Central memory CD8-positive, alpha-beta T cell (primary cell): Measurements from ENCODE around the gene EOMES.
"Not testable (repeated sequence)": the region's sequence is repeated elsewhere in the genome, so short reads cannot be mapped to it uniquely, and the experiment has no call there.

Experiments
- ATAC-seq: fragments of 150-1000 bp; cut with Tn5 transposase; replicated peaks from 2 replicates; pipeline ENCODE4 v1.10.0; 2022; ENCODE audit warnings: mild to moderate bottlenecking, moderate FRiP score, moderate number of reproducible peaks; ENCODE audit not compliant: poor library complexity, severe bottlenecking; ENCODE audit errors: extremely low read depth
- DNase-seq, 2 donors: peaks; one replicate each; pipeline ENCODE4 v3.0.0; 2021; ENCODE audit warnings: low spot score in 2 of 2
- H3K27ac Mint-ChIP-seq: one replicate; pipeline ENCODE4 v1.8.0; 2022; ENCODE audit warnings: low read depth, mild to moderate bottlenecking, moderate library complexity, mixed read lengths
- H3K27me3 Mint-ChIP-seq: one replicate; pipeline ENCODE4 v1.8.0; 2022; ENCODE audit warnings: mixed read lengths
- H3K36me3 Mint-ChIP-seq: one replicate; pipeline ENCODE4 v1.8.0; 2022; ENCODE audit warnings: mild to moderate bottlenecking, moderate library complexity, mixed read lengths; ENCODE audit not compliant: insufficient read depth
- H3K4me1 Mint-ChIP-seq: one replicate; pipeline ENCODE4 v1.8.0; 2022; ENCODE audit warnings: mixed read lengths
- H3K4me3 Mint-ChIP-seq: one replicate; pipeline ENCODE4 v1.8.0; 2022; ENCODE audit warnings: mild to moderate bottlenecking, moderate library complexity, mixed read lengths
- H3K9me3 Mint-ChIP-seq: one replicate; pipeline ENCODE4 v1.8.0; 2022; ENCODE audit warnings: mixed read lengths

EOMES gene

GRCh38 chr3:27721717-27722564 lies at the start of gene EOMES:
Gene EOMES, minus strand, starts transcription at chr3:27722323. Its CDS starts 29 bp downstream, at chr3:27722294.
- peaks cover 48% of the 10 kb centered on the region for H3K4me1 Mint-ChIP-seq
- ATAC-seq = peak; percentile 72
- H3K9me3 Mint-ChIP-seq = no peaks in the 10 kb centered on the region
- peak within 1 kb of the TSS; percentile 98 for H3K27ac Mint-ChIP-seq
- peak within 1 kb of the TSS; percentile 98 for H3K4me3 Mint-ChIP-seq
- DNase-seq = peak; percentile 64 to 77
- peaks cover 59% of the 10 kb centered on the region for H3K36me3 Mint-ChIP-seq
- H3K27me3 Mint-ChIP-seq = peaks cover 26% of the 10 kb centered on the region

DNA sequence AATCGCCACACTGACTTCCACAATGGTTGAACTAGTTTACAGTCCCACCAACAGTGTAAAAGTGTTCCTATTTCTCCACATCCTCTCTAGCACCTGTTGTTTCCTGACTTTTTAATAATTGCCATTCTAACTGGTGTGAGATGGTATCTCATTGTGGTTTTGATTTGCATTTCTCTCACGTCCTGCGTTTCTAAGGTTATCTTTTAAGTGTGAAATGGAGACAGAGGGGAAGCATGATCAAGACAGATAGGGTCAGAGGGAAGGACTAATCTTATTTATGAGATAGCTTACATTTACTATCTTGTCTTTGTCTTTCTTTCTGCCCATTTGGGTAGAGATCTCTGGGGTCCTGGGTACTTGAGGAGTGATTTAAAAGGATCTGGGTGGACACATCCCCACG lies 48.3 kb upstream of the EOMES start:
- H3K9me3 Mint-ChIP-seq, H3K27me3 Mint-ChIP-seq, H3K4me3 Mint-ChIP-seq, H3K4me1 Mint-ChIP-seq, DNase-seq, H3K27ac Mint-ChIP-seq, H3K36me3 Mint-ChIP-seq: not testable (repeated sequence)
- peak; percentile 58 for ATAC-seq

- H3K36me3 Mint-ChIP-seq = peaks cover 1% of the 10 kb centered on the region
- H3K4me1 Mint-ChIP-seq = peaks cover 9% of the 10 kb centered on the region
- no peaks in the 10 kb centered on the region for H3K27me3 Mint-ChIP-seq
- no peak for ATAC-seq
- no peak overlapping the region for H3K27ac Mint-ChIP-seq
- H3K9me3 Mint-ChIP-seq = no peaks in the 10 kb centered on the region
- DNase-seq = no peak
- no peak overlapping the region for H3K4me3 Mint-ChIP-seq
Observed at GRCh38 chr3:27767000-27767399, 44.9 kb upstream of the EOMES start.

DNA sequence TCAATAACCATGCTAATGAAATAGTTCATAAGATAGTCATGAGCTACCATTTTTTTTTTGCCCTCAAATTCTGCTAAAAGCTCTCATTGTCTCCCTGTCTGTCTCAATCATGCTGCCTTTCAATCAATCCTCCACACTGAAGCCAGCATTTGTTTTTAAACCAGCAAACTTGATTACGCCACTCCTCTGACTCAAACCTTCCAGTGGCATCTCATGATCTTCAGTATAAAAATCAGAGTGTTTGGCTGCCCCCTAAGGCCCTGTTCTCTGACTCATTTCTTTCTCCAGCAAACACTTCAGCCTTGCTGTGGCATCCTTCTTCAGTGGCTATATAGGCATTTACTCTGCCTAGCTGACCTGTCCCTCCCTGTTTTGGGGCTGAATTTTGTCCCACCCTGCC lies 36.0 kb upstream of the EOMES start:
- DNase-seq (no peak), ATAC-seq (no peak)
- no peak overlapping the region for H3K27ac Mint-ChIP-seq
- H3K27me3 Mint-ChIP-seq = no peaks in the 10 kb centered on the region
- H3K4me3 Mint-ChIP-seq = no peak overlapping the region
- H3K4me1 Mint-ChIP-seq = peaks cover 2% of the 10 kb centered on the region
- no peaks in the 10 kb centered on the region for H3K36me3 Mint-ChIP-seq
- peaks cover 1% of the 10 kb centered on the region for H3K9me3 Mint-ChIP-seq

GRCh38 chr3:27756877-27757276 lies 34.8 kb upstream of the EOMES start:
- Mint-ChIP-seq H3K27me3 (no peaks in the 10 kb centered on the region), H3K36me3 (no peaks in the 10 kb centered on the region), H3K4me3 (no peak overlapping the region), H3K27ac (no peak overlapping the region), H3K9me3 (peaks cover 6% of the 10 kb centered on the region), H3K4me1 (peaks cover 9% of the 10 kb centered on the region)
- ATAC-seq = no peak
- DNase-seq = no peak

- Mint-ChIP-seq H3K4me1 (peaks cover 18% of the 10 kb centered on the region), H3K4me3 (no peak overlapping the region), H3K27ac (peak overlapping the region; percentile 63), H3K9me3 (peaks cover 6% of the 10 kb centered on the region), H3K36me3 (no peaks in the 10 kb centered on the region), H3K27me3 (no peaks in the 10 kb centered on the region)
- DNase-seq (no peak), ATAC-seq (no peak)
Observed at GRCh38 chr3:27752926-27753325, 30.8 kb upstream of the EOMES start.

DNA sequence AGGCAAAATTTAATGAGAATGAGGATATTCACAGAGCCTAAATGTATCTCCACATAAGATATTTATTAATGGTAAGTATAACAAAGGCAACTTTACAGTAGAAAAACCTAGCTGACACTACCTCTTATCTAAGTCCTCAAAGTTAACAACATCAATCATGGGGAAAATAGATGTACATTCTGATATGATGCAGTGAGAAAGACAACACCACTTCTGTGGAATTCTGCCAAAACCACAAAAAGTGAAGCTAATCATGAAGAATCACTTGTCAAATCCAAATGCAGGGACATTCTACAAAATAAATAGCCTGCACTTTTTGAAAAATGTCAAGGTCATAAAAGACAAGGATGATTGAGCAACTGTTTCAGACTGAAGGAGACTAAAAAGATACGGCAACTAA lies 27.5 kb upstream of the EOMES start:
- Mint-ChIP-seq H3K4me3 (no peak overlapping the region), H3K36me3 (no peaks in the 10 kb centered on the region), H3K27ac (no peak overlapping the region), H3K27me3 (no peaks in the 10 kb centered on the region), H3K4me1 (peaks cover 18% of the 10 kb centered on the region), H3K9me3 (peaks cover 6% of the 10 kb centered on the region)
- no peak for ATAC-seq
- DNase-seq = no peak

DNA sequence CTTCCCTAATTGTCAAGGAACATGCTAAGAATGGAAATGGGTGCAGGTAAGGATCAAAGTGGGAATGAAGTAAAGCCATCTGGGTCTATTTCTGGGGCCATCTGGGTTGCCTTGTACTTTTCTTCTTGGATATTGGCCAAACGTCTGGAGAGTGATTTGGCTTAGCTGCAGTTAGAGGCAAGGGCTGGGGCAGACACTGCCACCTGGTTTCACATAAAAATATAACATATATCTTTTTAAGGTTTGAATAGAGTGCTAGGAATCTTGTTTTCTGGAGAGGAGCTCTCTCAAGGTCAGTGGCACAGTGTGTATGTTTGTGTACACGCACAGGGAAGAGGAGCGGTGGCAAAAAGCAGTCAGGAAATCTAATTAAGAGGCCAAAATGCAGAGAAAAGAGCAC lies 24.7 kb upstream of the EOMES start:
- Mint-ChIP-seq H3K27me3 (no peaks in the 10 kb centered on the region), H3K27ac (no peak overlapping the region), H3K4me1 (peaks cover 10% of the 10 kb centered on the region), H3K4me3 (no peak overlapping the region), H3K9me3 (peaks cover 6% of the 10 kb centered on the region), H3K36me3 (no peaks in the 10 kb centered on the region)
- no peak for ATAC-seq
- DNase-seq = no peak

DNA sequence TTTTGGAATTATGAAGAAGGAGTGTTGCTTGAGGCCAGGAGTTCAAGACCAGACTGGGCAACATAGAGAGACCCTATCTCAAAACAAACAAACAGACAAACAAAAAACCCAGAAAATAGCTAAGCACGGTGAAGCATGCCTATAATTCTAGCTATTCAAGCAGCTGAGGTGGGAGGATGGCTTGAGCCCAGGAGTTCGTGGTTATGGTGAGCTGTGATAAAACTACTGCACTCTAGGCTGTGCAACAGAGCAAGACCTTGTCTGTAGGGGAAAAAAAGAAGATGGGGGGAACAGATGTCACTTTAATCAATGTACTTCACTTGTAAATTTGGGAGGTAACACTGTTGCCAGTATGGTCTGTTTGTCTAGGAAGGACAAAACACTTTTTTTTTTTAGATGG lies 18.7 kb upstream of the EOMES start:
- Mint-ChIP-seq H3K27me3 (peaks cover 9% of the 10 kb centered on the region), H3K9me3 (peaks cover 6% of the 10 kb centered on the region), H3K4me3 (no peak overlapping the region), H3K4me1 (no peaks in the 10 kb centered on the region), H3K36me3 (no peaks in the 10 kb centered on the region), H3K27ac (no peak overlapping the region)
- ATAC-seq (no peak), DNase-seq (no peak)

- DNase-seq (no peak), ATAC-seq (no peak)
- H3K27me3 Mint-ChIP-seq = peaks cover 9% of the 10 kb centered on the region
Observed at GRCh38 chr3:27737091-27737490, 15.0 kb upstream of the EOMES start.

DNA sequence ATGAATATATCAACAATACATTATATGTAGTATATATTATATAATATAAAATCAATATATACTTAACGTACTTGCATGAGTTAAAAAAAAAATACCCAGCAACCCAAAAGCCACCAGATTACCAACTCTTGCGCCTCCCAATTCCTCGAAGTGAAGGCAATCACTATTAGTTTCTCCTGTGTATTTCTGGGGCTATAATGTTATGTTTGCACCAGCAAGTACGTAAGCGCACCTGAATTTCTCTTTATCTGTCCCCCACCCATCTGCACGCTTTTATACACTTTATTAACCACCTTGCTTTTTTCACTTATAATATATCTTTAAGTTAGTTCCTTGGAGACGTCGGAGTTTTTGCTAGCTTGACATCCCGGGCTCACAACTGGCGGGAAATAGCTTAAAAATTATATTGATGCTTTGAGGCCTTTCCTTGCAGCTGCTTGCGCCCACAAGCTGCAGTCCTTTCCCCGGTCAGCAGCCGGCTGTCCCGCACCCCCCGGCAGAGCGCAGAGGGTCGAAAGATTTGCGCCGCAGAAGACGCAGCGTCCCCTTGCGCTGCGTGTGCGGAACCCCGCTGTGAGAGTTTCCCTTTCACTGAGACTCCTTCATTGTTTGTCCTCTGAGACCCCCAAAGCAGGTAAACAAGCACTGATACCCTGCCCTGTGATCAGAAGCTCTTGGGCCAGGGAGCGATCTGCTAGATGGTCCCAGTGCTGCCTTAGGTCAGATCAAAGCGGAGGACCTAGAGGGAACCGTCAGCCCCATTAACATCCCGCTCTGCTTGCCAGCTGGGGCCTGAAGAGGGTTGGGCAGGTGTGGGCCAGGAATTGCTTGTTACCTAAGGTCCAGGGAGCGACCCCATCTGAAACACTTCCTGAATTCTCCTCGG lies 8.9 kb upstream of the EOMES start:
- H3K4me1 Mint-ChIP-seq = peaks cover 38% of the 10 kb centered on the region
- H3K4me3 Mint-ChIP-seq = peak overlapping the region; percentile 76
- H3K9me3 Mint-ChIP-seq = no peaks in the 10 kb centered on the region
- DNase-seq (no peak), ATAC-seq (no peak)
- peaks cover 53% of the 10 kb centered on the region for H3K27me3 Mint-ChIP-seq
- no peak overlapping the region for H3K27ac Mint-ChIP-seq
- H3K36me3 Mint-ChIP-seq = peaks cover 2% of the 10 kb centered on the region

More at GRCh38 chr3:27737091-27737490, 15.0 kb upstream of the EOMES start:
- H3K36me3 Mint-ChIP-seq = no peaks in the 10 kb centered on the region
- no peak overlapping the region for H3K4me3 Mint-ChIP-seq
- H3K4me1 Mint-ChIP-seq = no peaks in the 10 kb centered on the region
- no peaks in the 10 kb centered on the region for H3K9me3 Mint-ChIP-seq
- H3K27ac Mint-ChIP-seq = no peak overlapping the region

GRCh38 chr3:27729748-27730611 lies 7.9 kb upstream of the EOMES start:
- Mint-ChIP-seq H3K27ac (no peak overlapping the region), H3K9me3 (no peaks in the 10 kb centered on the region), H3K4me1 (peaks cover 38% of the 10 kb centered on the region), H3K36me3 (peaks cover 2% of the 10 kb centered on the region), H3K27me3 (peaks cover 59% of the 10 kb centered on the region), H3K4me3 (peak overlapping the region; percentile 76)
- ATAC-seq = peak; percentile 16
- no peak for DNase-seq
